Neural cell (in vitro differentiated cells): ENCODE data around the gene HSBP1L1. TPM values are rescaled to one million over a fixed set of nuclear protein-coding genes. Genes with fewer than 3 reads are reported as not detected.

ENCODE experiments used
- H2AFZ ChIP-seq: fragments of 200-600, 300-800 bp; sonication (generic), shearing (Covaris generic); 2 replicates; pipeline ENCODE4 v1.6.0; 2014; ENCODE audit warnings: low read depth, mild to moderate bottlenecking, antibody characterized with exemption, low read length, moderate library complexity
- H3F3A ChIP-seq: fragments of 200-600 bp; shearing (Covaris generic); 2 replicates; pipeline ENCODE4 v1.6.1; 2016; ENCODE audit warnings: mild to moderate bottlenecking, moderate library complexity, mixed read lengths, antibody characterized with exemption, low read length; ENCODE audit not compliant: insufficient read depth, poor library complexity, severe bottlenecking
- H3K27ac ChIP-seq: fragments of 200-600, 300-800 bp; sonication (generic), shearing (Covaris generic); 2 replicates; pipeline ENCODE4 v1.5.1; 2014; ENCODE audit warnings: mild to moderate bottlenecking, low read length, moderate library complexity
- H3K27me3 ChIP-seq: fragments of 300-800, 200-600 bp; sonication (generic), shearing (Covaris generic); 2 replicates; pipeline ENCODE4 v1.6.0; 2014; ENCODE audit warnings: mild to moderate bottlenecking, low read depth, low read length, moderate library complexity; ENCODE audit not compliant: insufficient read depth
- H3K36me3 ChIP-seq: fragments of 300-800, 200-600 bp; sonication (generic), shearing (Covaris generic); 2 replicates; pipeline ENCODE4 v1.5.1; 2014; ENCODE audit warnings: mild to moderate bottlenecking, antibody characterized with exemption, low read length, moderate library complexity; ENCODE audit not compliant: insufficient read depth
- H3K4me2 ChIP-seq: fragments of 300-800, 200-600 bp; sonication (generic), shearing (Covaris generic); 2 replicates; pipeline ENCODE4 v1.6.0; 2014; ENCODE audit warnings: mild to moderate bottlenecking, low read length
- H3K4me3 ChIP-seq: fragments of 300-800, 200-600 bp; sonication (generic), shearing (Covaris generic); 2 replicates; pipeline ENCODE4 v1.5.1; 2014; ENCODE audit warnings: mild to moderate bottlenecking, low read length, moderate library complexity
- H3K79me2 ChIP-seq: fragments of 200-600 bp; shearing (Covaris generic); replicated peaks from 2 replicates; pipeline ENCODE4 v1.6.0; 2014; ENCODE audit warnings: mild to moderate bottlenecking, low read length, moderate library complexity; ENCODE audit not compliant: insufficient read depth
- H3K9ac ChIP-seq: fragments of 300-800, 200-600 bp; sonication (generic), shearing (Covaris generic); 2 replicates; pipeline ENCODE4 v1.6.1; 2016; ENCODE audit warnings: mild to moderate bottlenecking, low read length, mixed read lengths
- H3K9me2 ChIP-seq: fragments of 200-600 bp; shearing (Covaris generic); 2 replicates; pipeline ENCODE4 v1.6.1; 2016; ENCODE audit warnings: mild to moderate bottlenecking, low read length, mixed read lengths; ENCODE audit not compliant: insufficient read depth
- H3K9me3 ChIP-seq: fragments of 200-600, 300-800 bp; sonication (generic), shearing (Covaris generic); 2 replicates; pipeline ENCODE4 v1.6.1; 2016; ENCODE audit warnings: mild to moderate bottlenecking, mixed run types, low read length, moderate library complexity, mixed read lengths
- H4K20me1 ChIP-seq: fragments of 200-600 bp; shearing (Covaris generic); 2 replicates; pipeline ENCODE4 v1.6.1; 2016; ENCODE audit warnings: mild to moderate bottlenecking, mixed run types; ENCODE audit not compliant: insufficient read depth
- EP300 ChIP-seq: fragments of 450-650 bp; conservative IDR thresholded peaks from 2 replicates; pipeline ENCODE4 v1.6.1; 2014; ENCODE audit warnings: antibody characterized with exemption, mild to moderate bottlenecking, moderate library complexity; ENCODE audit not compliant: poor library complexity, severe bottlenecking
- EZH2 ChIP-seq: fragments of 200-600, 300-800 bp; shearing (Covaris generic), sonication (generic); IDR thresholded peaks from 2 replicates; pipeline ENCODE4 v1.6.1; 2014; ENCODE audit warnings: antibody characterized with exemption, low read length, borderline replicate concordance, mild to moderate bottlenecking; ENCODE audit not compliant: insufficient read depth, poor library complexity, severe bottlenecking
- MXI1 ChIP-seq: fragments of 450-650 bp; conservative IDR thresholded peaks from 2 replicates; pipeline ENCODE4 v1.6.1; 2014; ENCODE audit warnings: antibody characterized with exemption, mild to moderate bottlenecking; ENCODE audit not compliant: poor library complexity, severe bottlenecking
- POLR2AphosphoS5 ChIP-seq: IDR thresholded peaks from 2 replicates; pipeline ENCODE4 v1.6.1; 2012
- RAD21 ChIP-seq: fragments of 450-650 bp; conservative IDR thresholded peaks from 2 replicates; pipeline ENCODE4 v1.6.1; 2014; ENCODE audit warnings: antibody characterized with exemption, mild to moderate bottlenecking, moderate library complexity
- REST ChIP-seq: IDR thresholded peaks from 2 replicates; pipeline ENCODE4 v1.6.1; 2012; ENCODE audit warnings: borderline replicate concordance
- SMC3 ChIP-seq: fragments of 450-650 bp; conservative IDR thresholded peaks from 2 replicates; pipeline ENCODE4 v1.6.1; 2014; ENCODE audit warnings: antibody characterized with exemption, mild to moderate bottlenecking, moderate library complexity; ENCODE audit not compliant: poor library complexity
- TAF1 ChIP-seq: IDR thresholded peaks from 2 replicates; pipeline ENCODE4 v1.6.1; 2012; ENCODE audit warnings: low read depth
- polyA plus RNA-seq: library from polyadenylated mRNA; depleted of rRNA; stranded (reverse); fragments of >200 nt; gene quantifications from 2 replicates; pipeline ENCODE4 v1.2.3, GENCODE V29; 2014
- TF ChIP-seq, protein P1 (sequence below): fragments of 450-650 bp; IDR thresholded peaks from 2 replicates; pipeline ENCODE4 v1.5.1; 2014; ENCODE audit warnings: antibody characterized with exemption, mild to moderate bottlenecking, moderate library complexity; ENCODE audit not compliant: poor library complexity, severe bottlenecking

The HSBP1L1 gene
- polyA plus RNA-seq, 1 donor from 2014 or later: 0.84 TPM

- H3K27me3 ChIP-seq: no peaks in the 10 kb centered on the region
- H4K20me1 ChIP-seq: no peaks in the 10 kb centered on the region
- no peaks in the 10 kb centered on the region for H3K79me2 ChIP-seq
- no peak overlapping the region for H3K4me3 ChIP-seq
- H3K36me3 ChIP-seq: no peaks in the 10 kb centered on the region
- H3K27ac ChIP-seq: no peak overlapping the region
- no peaks in the 10 kb centered on the region for H3F3A ChIP-seq
- H3K9me3 ChIP-seq: no peaks in the 10 kb centered on the region
- TF ChIP-seq EP300 (no peak), REST (no peak), EZH2 (no peak), POLR2AphosphoS5 (no peak), TAF1 (no peak), RAD21 (no peak), SMC3 (no peak), MXI1 (no peak)
- TF ChIP-seq, protein P1, sequence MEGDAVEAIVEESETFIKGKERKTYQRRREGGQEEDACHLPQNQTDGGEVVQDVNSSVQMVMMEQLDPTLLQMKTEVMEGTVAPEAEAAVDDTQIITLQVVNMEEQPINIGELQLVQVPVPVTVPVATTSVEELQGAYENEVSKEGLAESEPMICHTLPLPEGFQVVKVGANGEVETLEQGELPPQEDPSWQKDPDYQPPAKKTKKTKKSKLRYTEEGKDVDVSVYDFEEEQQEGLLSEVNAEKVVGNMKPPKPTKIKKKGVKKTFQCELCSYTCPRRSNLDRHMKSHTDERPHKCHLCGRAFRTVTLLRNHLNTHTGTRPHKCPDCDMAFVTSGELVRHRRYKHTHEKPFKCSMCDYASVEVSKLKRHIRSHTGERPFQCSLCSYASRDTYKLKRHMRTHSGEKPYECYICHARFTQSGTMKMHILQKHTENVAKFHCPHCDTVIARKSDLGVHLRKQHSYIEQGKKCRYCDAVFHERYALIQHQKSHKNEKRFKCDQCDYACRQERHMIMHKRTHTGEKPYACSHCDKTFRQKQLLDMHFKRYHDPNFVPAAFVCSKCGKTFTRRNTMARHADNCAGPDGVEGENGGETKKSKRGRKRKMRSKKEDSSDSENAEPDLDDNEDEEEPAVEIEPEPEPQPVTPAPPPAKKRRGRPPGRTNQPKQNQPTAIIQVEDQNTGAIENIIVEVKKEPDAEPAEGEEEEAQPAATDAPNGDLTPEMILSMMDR: no peak
- H3K4me2 ChIP-seq: no peak overlapping the region
- H3K9ac ChIP-seq: no peak overlapping the region
- H2AFZ ChIP-seq: no peak overlapping the region
- H3K9me2 ChIP-seq: no peaks in the 10 kb centered on the region
Observed at GRCh38 chr18:79962311-79962710, 2.1 kb upstream of the HSBP1L1 start.

- H3K9ac ChIP-seq: no peak overlapping the region
- H3K36me3 ChIP-seq: no peaks in the 10 kb centered on the region
- H3F3A ChIP-seq: no peaks in the 10 kb centered on the region
- TF ChIP-seq REST: no peak
- TF ChIP-seq TAF1: no peak
- TF ChIP-seq EP300: no peak
- TF ChIP-seq, protein P1: no peak
- TF ChIP-seq POLR2AphosphoS5: no peak
- no peak for TF ChIP-seq EZH2
- TF ChIP-seq MXI1: no peak
- TF ChIP-seq RAD21: no peak
- no peak for TF ChIP-seq SMC3
- no peak overlapping the region for H2AFZ ChIP-seq
- no peak overlapping the region for H3K4me3 ChIP-seq
- H3K27me3 ChIP-seq: no peaks in the 10 kb centered on the region
- H3K9me3 ChIP-seq: no peaks in the 10 kb centered on the region
- H3K27ac ChIP-seq: no peak overlapping the region
- H3K9me2 ChIP-seq: no peaks in the 10 kb centered on the region
- H3K79me2 ChIP-seq: no peaks in the 10 kb centered on the region
- H4K20me1 ChIP-seq: no peaks in the 10 kb centered on the region
- no peak overlapping the region for H3K4me2 ChIP-seq
Observed at GRCh38 chr18:79962835-79963657, 1.4 kb upstream of the HSBP1L1 start.
